GM12872 (cell line): ENCODE results near the gene GSG1L.

Experiments used
- TF ChIP-seq, protein P1 (sequence below): IDR thresholded peaks from 3 replicates; pipeline ENCODE4 v1.5.1; 2011; ENCODE audit warnings: low read depth, mild to moderate bottlenecking, low read length, moderate library complexity; ENCODE audit not compliant: insufficient read depth

GSG1L gene

DNA sequence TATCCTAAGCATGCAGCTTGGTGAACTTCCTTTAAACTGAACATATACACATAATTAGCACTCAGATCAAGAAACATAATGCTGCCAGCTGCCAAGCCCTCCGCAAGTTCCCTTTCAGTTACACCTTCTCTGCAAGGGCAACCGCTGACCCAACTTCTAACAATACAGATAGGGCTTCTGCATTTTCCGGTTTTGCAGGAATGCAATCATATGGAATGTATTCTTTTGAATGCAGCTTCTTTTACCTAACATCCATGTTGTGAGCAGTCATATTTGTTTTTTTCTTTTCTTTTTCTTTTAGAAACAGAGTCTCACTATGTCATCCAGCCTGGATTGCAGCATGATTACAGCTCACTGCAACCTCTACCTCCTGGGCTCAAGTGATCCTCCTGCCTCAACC is 110.7 kb downstream of the GSG1L start:
- TF ChIP-seq, protein P1, sequence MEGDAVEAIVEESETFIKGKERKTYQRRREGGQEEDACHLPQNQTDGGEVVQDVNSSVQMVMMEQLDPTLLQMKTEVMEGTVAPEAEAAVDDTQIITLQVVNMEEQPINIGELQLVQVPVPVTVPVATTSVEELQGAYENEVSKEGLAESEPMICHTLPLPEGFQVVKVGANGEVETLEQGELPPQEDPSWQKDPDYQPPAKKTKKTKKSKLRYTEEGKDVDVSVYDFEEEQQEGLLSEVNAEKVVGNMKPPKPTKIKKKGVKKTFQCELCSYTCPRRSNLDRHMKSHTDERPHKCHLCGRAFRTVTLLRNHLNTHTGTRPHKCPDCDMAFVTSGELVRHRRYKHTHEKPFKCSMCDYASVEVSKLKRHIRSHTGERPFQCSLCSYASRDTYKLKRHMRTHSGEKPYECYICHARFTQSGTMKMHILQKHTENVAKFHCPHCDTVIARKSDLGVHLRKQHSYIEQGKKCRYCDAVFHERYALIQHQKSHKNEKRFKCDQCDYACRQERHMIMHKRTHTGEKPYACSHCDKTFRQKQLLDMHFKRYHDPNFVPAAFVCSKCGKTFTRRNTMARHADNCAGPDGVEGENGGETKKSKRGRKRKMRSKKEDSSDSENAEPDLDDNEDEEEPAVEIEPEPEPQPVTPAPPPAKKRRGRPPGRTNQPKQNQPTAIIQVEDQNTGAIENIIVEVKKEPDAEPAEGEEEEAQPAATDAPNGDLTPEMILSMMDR: no peak

DNA sequence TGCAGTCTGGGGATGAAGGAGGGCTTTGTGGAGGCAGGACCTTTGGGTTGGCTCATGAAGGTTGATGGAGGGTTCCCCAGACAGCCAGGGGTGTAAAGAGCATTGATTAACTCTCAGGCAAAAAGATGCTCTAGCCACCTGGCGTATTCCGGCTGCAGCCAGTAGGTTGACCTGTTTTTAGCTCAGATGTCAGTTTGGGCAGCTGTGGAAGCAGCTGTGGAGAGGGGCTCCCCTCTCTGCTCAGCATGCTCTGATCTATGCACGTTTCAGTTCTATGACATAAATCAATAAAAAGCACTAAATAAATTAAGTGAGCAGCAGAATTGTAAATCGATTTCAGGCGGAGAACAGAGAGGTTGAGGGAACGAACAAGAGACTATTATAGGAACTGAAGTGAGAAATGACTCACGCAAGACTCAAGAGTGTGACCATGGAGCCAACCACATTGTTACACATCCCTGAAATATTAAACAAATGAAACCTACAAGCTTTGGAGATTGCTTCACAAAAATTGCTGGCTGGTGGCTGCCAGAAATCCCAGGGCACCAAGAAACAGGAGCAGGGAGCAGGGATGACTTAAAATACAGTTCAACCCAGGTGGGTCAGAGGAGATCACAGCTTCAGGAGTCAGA is 111.9 kb downstream of the GSG1L start:
- TF ChIP-seq, protein P1: no peak

DNA sequence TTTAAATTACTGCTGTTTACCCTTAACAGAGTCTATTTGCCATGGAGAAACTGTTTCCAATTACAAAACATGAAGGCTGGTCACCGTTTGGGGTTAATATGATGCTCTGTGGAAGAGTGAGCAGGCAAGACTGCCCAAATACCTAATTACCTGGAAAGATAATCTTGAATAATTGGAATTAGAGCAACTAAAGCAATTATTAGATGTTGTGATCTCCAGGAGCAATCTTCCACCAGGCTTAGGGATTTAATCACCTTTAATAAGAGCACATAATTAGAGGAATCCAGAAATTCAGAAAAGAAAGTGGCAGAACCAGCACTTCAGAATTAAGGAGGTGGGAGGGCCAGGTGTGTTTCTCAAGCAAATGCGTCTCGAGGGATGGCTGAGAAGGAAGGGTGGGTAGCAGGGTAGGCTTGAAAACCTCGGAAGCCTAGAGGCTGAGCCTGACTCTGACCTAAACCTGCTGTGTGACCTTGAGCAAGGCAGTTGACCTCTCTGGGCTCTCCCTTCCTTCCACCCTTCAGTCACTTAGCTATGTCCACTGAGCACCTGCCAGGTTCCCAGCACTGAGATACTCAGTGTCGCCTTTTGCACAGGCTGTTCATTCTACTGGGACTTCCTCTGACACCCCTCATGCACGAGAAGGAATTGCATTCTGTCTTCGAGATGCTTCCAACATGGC is 113.2 kb downstream of the GSG1L start:
- TF ChIP-seq, protein P1: no peak

GRCh38 chr16:27947696-27948095 is 115.8 kb downstream of the GSG1L start:
- TF ChIP-seq, protein P1: no peak

GRCh38 chr16:27945233-27945973 is 118.1 kb downstream of the GSG1L start:
- TF ChIP-seq, protein P1: no peak

GRCh38 chr16:27943766-27944165 is 119.7 kb downstream of the GSG1L start:
- TF ChIP-seq, protein P1: no peak

- TF ChIP-seq, protein P1: no peak
Measured at GRCh38 chr16:27935076-27935475, 128.4 kb downstream of the GSG1L start.
